ENCODE results near the gene HDAC11.

- TF ChIP-seq TEAD2 (CRISPR knock-in tag; IDR thresholded peaks at IDR 0.05) (no peak), AKNA (CRISPR knock-in tag; IDR thresholded peaks at IDR 0.05; ENCODE audit: borderline replicate concordance) (no peak), ZSCAN29 (CRISPR knock-in tag; conservative IDR thresholded peaks at IDR 0.05) (no peak), CTCF (CRISPR knock-in tag; IDR thresholded peaks at IDR 0.05) (no peak), POLR2A (IDR thresholded peaks at IDR 0.05; ENCODE audit: insufficient read depth in 1 of 2, low read depth in 2 of 2, low read length in 2 of 2) (no peak), JUNB (CRISPR knock-in tag; IDR thresholded peaks at IDR 0.05; ENCODE audit: borderline replicate concordance) (no peak), ZNF331 (CRISPR knock-in tag; IDR thresholded peaks at IDR 0.05) (no peak), FOXC1 (CRISPR knock-in tag; IDR thresholded peaks at IDR 0.05; ENCODE audit: borderline replicate concordance) (no peak), ZNF281 (CRISPR knock-in tag; IDR thresholded peaks at IDR 0.05; ENCODE audit: borderline replicate concordance) (no peak), IRF2 (CRISPR knock-in tag; IDR thresholded peaks at IDR 0.05) (no peak), ZNF10 (CRISPR knock-in tag; IDR thresholded peaks at IDR 0.05; ENCODE audit: borderline replicate concordance, low read depth) (no peak)
These were observed 49.3 kb downstream of the HDAC11 start for GRCh38 chr3:13529196-13530112.

All from HepG2 (cell line).